Ovary (tissue), 9 donors: ENCODE results near the gene ITGB7. TPM values are rescaled to one million over a fixed set of nuclear protein-coding genes. Genes with fewer than 3 reads are reported as not detected.

ENCODE experiments used
- DNase-seq, 5 donors: peaks; one replicate each; pipeline ENCODE4 v3.0.0-alpha.2; 2019 to 2020
- H3K27ac ChIP-seq, 2 donors: fragments of 200-600 bp; one replicate each; pipeline versions ENCODE4 v1.5.1 to v1.8.0; 2019 to 2022
- H3K27me3 ChIP-seq: fragments of 200-600 bp; one replicate; pipeline ENCODE4 v1.8.0; 2022
- H3K36me3 ChIP-seq: fragments of 200-600 bp; sonication (generic); one replicate; pipeline ENCODE4 v1.5.1; 2019
- H3K4me1 ChIP-seq: one replicate; pipeline ENCODE4 v1.8.1; 2013; ENCODE audit warnings: mild to moderate bottlenecking, moderate library complexity; ENCODE audit not compliant: insufficient read depth
- H3K4me3 ChIP-seq: fragments of 200-600 bp; sonication (generic); one replicate; pipeline ENCODE4 v1.5.1; 2017
- H3K9me3 ChIP-seq, 2 donors: fragments of 200-600 bp in 1 of 2; sonication (generic) in 1 of 2; one replicate each; pipeline versions ENCODE4 v1.5.1 to v1.8.1; 2013 to 2019; ENCODE audit warnings: mild to moderate bottlenecking in 1 of 2, moderate library complexity in 1 of 2
- EP300 ChIP-seq: sonication (generic); formaldehyde crosslinking; IDR thresholded peaks from one replicate; pipeline ENCODE4 v1.6.1; 2017; ENCODE audit warnings: antibody characterized with exemption
- POLR2A ChIP-seq: fragments of 450-650 bp; IDR thresholded peaks from one replicate; pipeline ENCODE4 v1.6.1; 2017; ENCODE audit warnings: antibody characterized with exemption, mild to moderate bottlenecking, moderate library complexity
- WGBS, 3 donors: extraction: QIAGEN DNeasy Blood & Tissue Kit in 1 of 3; methylation state at CpG; one replicate each; pipeline versions ENCODE4 v1.1.5 to v1.1.7; 2013 to 2017; 5-methylcytosine and 5-hydroxymethylcytosine counted together
- intact Hi-C, 4 donors: fragments of 100-400 bp; cut with DNase I; formaldehyde crosslinking; loops; one replicate each; pipeline versions ENCODE4 v1.11.0 to v1.15.1; 2022 to 2023
- polyA plus RNA-seq, 2 donors: library from polyadenylated mRNA; stranded (reverse); fragments of 200-250 nt in 1 of 2; fragments of 350-450 nt in 1 of 2; fragmentation: Illumina TruSeq in 1 of 2; extraction: RNeasy Lipid Tissue Mini Kit (QIAGEN cat#74804) in 1 of 2; gene quantifications; one replicate each; pipeline ENCODE4 v1.2.3, GENCODE V29; 2013 to 2014
- small RNA-seq: library from RNA; depleted of rRNA; stranded (forward); fragments of <200 nt; gene quantifications from one replicate; pipeline ENCODE3, GENCODE V24; 2016
- total RNA-seq, 7 donors: library from RNA; depleted of rRNA in 2 of 7; stranded (reverse); fragments of >200 nt in 2 of 7; fragmentation: NEBNext Ultra II Directional in 3 of 7; extraction: Animal tissue kit (Norgen Biotek cat#: 25700) in 3 of 7; gene quantifications; one replicate each; pipeline versions ENCODE4 v1.1.0 to v1.2.4, GENCODE V29; 2016 to 2023
- TF ChIP-seq, protein P1 (sequence below), 3 donors: fragments of 450-650 bp in 2 of 3; fragments of 200-600 bp in 1 of 3; IDR thresholded peaks; one replicate each; pipeline versions ENCODE4 v1.5.1 to v1.8.0; 2016 to 2022; ENCODE audit warnings: antibody characterized with exemption in 3 of 3, mild to moderate bottlenecking in 1 of 3
- donor health status: DM: no; HTN: no; CAD: no; lungs with moderate emphysema.
- donor health status: DM: no; HTN: no; CAD: no.
- donor health status: Bipolar disorder and iron deficiency.
- donor health status: DM: yes; HTN: yes; CAD: no.
- donor health status: DM: no; HTN: no; CAD: no.
- donor health status: DM: yes; HTN: yes; CAD: no.

Gene ITGB7
- total and polyA plus RNA-seq, 9 donors = 0.45 to 3.1 (median 1.7) TPM

DNA sequence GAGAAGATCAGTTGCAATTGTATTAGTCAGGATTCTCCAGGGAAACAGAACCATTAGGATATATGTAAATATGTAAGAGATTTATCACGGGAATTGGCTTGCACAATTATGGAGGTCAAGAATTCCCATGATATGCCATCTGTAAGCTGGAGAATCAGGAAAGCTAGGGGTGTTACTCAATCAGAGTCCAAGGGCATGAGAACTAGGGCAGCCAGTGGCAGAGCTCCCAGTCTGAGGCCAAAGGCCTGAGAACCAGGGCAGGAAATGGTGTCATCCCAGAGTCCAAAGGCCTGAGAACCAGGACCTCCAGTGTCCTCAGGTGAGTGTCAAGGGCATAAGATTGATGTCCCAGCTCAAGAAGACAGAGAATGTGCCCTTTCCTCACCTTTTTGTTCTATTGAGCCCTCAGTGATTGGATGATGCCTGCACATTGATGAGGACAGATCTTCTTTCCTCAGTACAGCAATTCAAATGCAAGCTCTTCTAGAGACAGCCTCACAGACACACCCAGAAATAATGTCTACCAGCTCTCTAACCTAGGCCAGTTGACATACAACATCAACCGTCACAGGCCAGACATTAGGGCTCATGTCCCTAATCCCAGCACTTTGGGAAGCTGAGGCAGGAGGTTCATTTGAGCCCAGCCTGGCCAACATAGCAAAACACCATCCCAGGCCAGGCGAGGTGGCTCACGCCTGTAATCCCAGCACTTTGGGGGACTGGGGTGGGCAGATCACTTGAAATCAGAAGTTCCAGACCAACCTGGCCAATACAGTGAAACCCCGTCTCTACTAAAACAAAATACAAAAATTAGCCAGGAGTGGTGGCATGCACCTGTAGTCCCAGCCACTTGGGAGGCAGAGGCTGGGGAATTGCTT lies 61.4 kb downstream of the ITGB7 start:
- H3K27me3 ChIP-seq = no peaks in the 10 kb centered on the region
- H3K27ac ChIP-seq = no peak overlapping the region
- no peak for DNase-seq
- 81 to 93% (median 86%) methylated on average over 5 of the region's 5 CpGs for WGBS, 3 donors
- TF ChIP-seq EP300 (no peak), POLR2A (no peak)
- TF ChIP-seq, protein P1, sequence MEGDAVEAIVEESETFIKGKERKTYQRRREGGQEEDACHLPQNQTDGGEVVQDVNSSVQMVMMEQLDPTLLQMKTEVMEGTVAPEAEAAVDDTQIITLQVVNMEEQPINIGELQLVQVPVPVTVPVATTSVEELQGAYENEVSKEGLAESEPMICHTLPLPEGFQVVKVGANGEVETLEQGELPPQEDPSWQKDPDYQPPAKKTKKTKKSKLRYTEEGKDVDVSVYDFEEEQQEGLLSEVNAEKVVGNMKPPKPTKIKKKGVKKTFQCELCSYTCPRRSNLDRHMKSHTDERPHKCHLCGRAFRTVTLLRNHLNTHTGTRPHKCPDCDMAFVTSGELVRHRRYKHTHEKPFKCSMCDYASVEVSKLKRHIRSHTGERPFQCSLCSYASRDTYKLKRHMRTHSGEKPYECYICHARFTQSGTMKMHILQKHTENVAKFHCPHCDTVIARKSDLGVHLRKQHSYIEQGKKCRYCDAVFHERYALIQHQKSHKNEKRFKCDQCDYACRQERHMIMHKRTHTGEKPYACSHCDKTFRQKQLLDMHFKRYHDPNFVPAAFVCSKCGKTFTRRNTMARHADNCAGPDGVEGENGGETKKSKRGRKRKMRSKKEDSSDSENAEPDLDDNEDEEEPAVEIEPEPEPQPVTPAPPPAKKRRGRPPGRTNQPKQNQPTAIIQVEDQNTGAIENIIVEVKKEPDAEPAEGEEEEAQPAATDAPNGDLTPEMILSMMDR (IDR thresholded peaks at IDR 0.05) = no peak
- H3K9me3 ChIP-seq = no peaks in the 10 kb centered on the region
- H3K4me1 ChIP-seq = no peaks in the 10 kb centered on the region
- intact Hi-C loops = no loop called here
- no peak overlapping the region for H3K4me3 ChIP-seq
- H3K36me3 ChIP-seq = no peaks in the 10 kb centered on the region

DNA sequence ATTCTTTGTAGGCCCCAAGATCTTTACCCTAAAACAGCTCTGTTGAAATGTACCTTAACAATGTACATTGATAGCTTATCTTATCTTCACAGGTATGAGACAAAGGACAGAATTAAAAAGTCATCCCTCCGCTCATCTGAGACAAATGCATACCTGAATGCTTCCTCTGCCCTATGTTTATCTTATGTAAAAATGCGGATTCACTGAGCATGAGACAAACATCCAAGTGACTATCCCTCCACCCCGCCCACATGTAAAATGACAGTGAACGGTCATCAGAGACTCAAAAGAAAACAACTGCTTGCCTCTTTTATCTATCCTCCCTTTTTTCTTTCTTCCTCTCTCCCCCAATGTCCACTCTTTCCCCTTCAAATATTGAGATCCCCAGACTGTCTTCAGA lies 63.7 kb downstream of the ITGB7 start:
- Histone ChIP-seq H3K27ac (no peak overlapping the region), H3K4me1 (no peaks in the 10 kb centered on the region), H3K4me3 (no peak overlapping the region), H3K36me3 (no peaks in the 10 kb centered on the region), H3K27me3 (no peaks in the 10 kb centered on the region), H3K9me3 (no peaks in the 10 kb centered on the region)
- TF ChIP-seq EP300 (no peak), POLR2A (no peak)
- TF ChIP-seq, protein P1 (IDR thresholded peaks at IDR 0.05) = no peak
- intact Hi-C loops = no loop called here
- DNase-seq = no peak
- WGBS, 3 donors = 76 to 80% (median 79%) methylated on average over 4 of the region's 4 CpGs

Small RNA genes within 50 kb of the gene (small RNA-seq; reads per million reads assigned to genes)
- gene HIGD1AP1 = not detected

Other genes starting within 250 kb of the ITGB7 start
- gene EIF4B, start 200.8 kb downstream of the ITGB7 start, total RNA-seq = 1,000 to 10,000 TPM in 3 of 7 donors, 100 to 1,000 TPM in 4; 713 to 1,452 (median 896) TPM
- 100 to 1,000 TPM; 316 to 882 TPM for gene EIF4B, start 200.8 kb downstream of the ITGB7 start, polyA plus RNA-seq
- gene TNS2, start 157.2 kb downstream of the ITGB7 start, total RNA-seq = 100 to 1,000 TPM in 6 of 7 donors, 10 to 100 TPM in 1; 88.7 to 255 (median 190) TPM
- 100 to 1,000 TPM in 1 of 2 donors, 10 to 100 TPM in 1; 66.8 to 161 TPM for gene TNS2, start 157.2 kb downstream of the ITGB7 start, polyA plus RNA-seq
- gene SPRYD3, start 127.9 kb downstream of the ITGB7 start, total RNA-seq = 10 to 100 TPM; 28.5 to 88.1 (median 79.9) TPM
- 10 to 100 TPM; 36.9 to 39.9 TPM for gene SPRYD3, start 127.9 kb downstream of the ITGB7 start, polyA plus RNA-seq
- gene IGFBP6, start 109.6 kb downstream of the ITGB7 start, total RNA-seq = 100 to 1,000 TPM in 6 of 7 donors, 10 to 100 TPM in 1; 81.3 to 685 (median 224) TPM
- 100 to 1,000 TPM in 1 of 2 donors, 10 to 100 TPM in 1; 78.9 to 112 TPM for gene IGFBP6, start 109.6 kb downstream of the ITGB7 start, polyA plus RNA-seq
- gene SOAT2, start 103.8 kb downstream of the ITGB7 start, total RNA-seq = under 1 TPM in 3 of 7 donors, not detected in 4; 0.17 to 0.72 (median 0.53) TPM
- gene SOAT2, start 103.8 kb downstream of the ITGB7 start, polyA plus RNA-seq = under 1 TPM; 0.07 to 0.28 TPM
- gene ZNF740, start 26.5 kb downstream of the ITGB7 start, total RNA-seq = 10 to 100 TPM in 6 of 7 donors, 1 to 10 TPM in 1; 9.7 to 56.9 (median 46.4) TPM
- gene ZNF740, start 26.5 kb downstream of the ITGB7 start, polyA plus RNA-seq = 10 to 100 TPM; 14.6 to 23.6 TPM
- 10 to 100 TPM; 24.4 to 36.0 (median 28.0) TPM for gene CSAD, start 26.3 kb downstream of the ITGB7 start, total RNA-seq
- 10 to 100 TPM; 19.8 to 29.5 TPM for gene CSAD, start 26.3 kb downstream of the ITGB7 start, polyA plus RNA-seq
- 10 to 100 TPM in 6 of 7 donors, 1 to 10 TPM in 1; 8.7 to 37.0 (median 31.7) TPM for gene RARG, start 25.0 kb upstream of the ITGB7 start, total RNA-seq
- 10 to 100 TPM; 18.8 to 22.0 TPM for gene RARG, start 25.0 kb upstream of the ITGB7 start, polyA plus RNA-seq
- gene ESPL1, start 61.0 kb upstream of the ITGB7 start, total RNA-seq = 1 to 10 TPM in 1 of 7 donors, under 1 TPM in 6; 0.11 to 1.6 (median 0.24) TPM
- gene ESPL1, start 61.0 kb upstream of the ITGB7 start, polyA plus RNA-seq = under 1 TPM; 0.37 to 0.40 TPM
- 1,000 to 10,000 TPM in 2 of 7 donors, 100 to 1,000 TPM in 5; 603 to 1,792 (median 728) TPM for gene PFDN5, start 88.3 kb upstream of the ITGB7 start, total RNA-seq
- 1,000 to 10,000 TPM; 1,635 to 1,700 TPM for gene PFDN5, start 88.3 kb upstream of the ITGB7 start, polyA plus RNA-seq
- gene MYG1, start 92.4 kb upstream of the ITGB7 start, total RNA-seq = 10 to 100 TPM; 45.3 to 80.3 (median 57.8) TPM
- gene MYG1, start 92.4 kb upstream of the ITGB7 start, polyA plus RNA-seq = 10 to 100 TPM; 29.9 to 75.5 TPM
- 10 to 100 TPM; 23.4 to 47.6 (median 43.0) TPM for gene AAAS, start 114.4 kb upstream of the ITGB7 start, total RNA-seq
- gene AAAS, start 114.4 kb upstream of the ITGB7 start, polyA plus RNA-seq = 10 to 100 TPM; 41.4 to 42.9 TPM
- not detected for gene SP7, start 129.1 kb upstream of the ITGB7 start, total RNA-seq
- gene SP7, start 129.1 kb upstream of the ITGB7 start, polyA plus RNA-seq = under 1 TPM; 0.02 to 0.10 TPM
- gene SP1, start 172.9 kb upstream of the ITGB7 start, total RNA-seq = 100 to 1,000 TPM in 2 of 7 donors, 10 to 100 TPM in 5; 48.7 to 109 (median 90.8) TPM
- 10 to 100 TPM; 25.7 to 59.2 TPM for gene SP1, start 172.9 kb upstream of the ITGB7 start, polyA plus RNA-seq
- 10 to 100 TPM; 15.3 to 48.6 (median 35.0) TPM for gene AMHR2, start 216.6 kb upstream of the ITGB7 start, total RNA-seq
- gene AMHR2, start 216.6 kb upstream of the ITGB7 start, polyA plus RNA-seq = 10 to 100 TPM; 11.2 to 32.5 TPM
- 100 to 1,000 TPM in 4 of 7 donors, 10 to 100 TPM in 3; 46.1 to 131 (median 116) TPM for gene PRR13, start 234.5 kb upstream of the ITGB7 start, total RNA-seq
- gene PRR13, start 234.5 kb upstream of the ITGB7 start, polyA plus RNA-seq = 100 to 1,000 TPM; 125 to 320 TPM
- 1,000 to 10,000 TPM in 2 of 7 donors, 100 to 1,000 TPM in 5; 413 to 1,163 (median 948) TPM for gene PCBP2, start 244.9 kb upstream of the ITGB7 start, total RNA-seq
- gene PCBP2, start 244.9 kb upstream of the ITGB7 start, polyA plus RNA-seq = 1,000 to 10,000 TPM in 1 of 2 donors, 100 to 1,000 TPM in 1; 642 to 1,354 TPM